Endothelial cell of umbilical vein (primary cell): Measurements from ENCODE around the gene CD300C. TPM values are rescaled to one million over a fixed set of nuclear protein-coding genes. Genes with fewer than 3 reads are reported as not detected.

Experiments used
- BruUV-seq: library from RNA; stranded (reverse); fragments of 400-500 nt; replicated peaks from 2 replicates; lab custom pipeline; 2021; lab: Mats Ljungman, UMichigan
- CTCF ChIA-PET: fragments of 300-600, 350-600 bp; sonication (Branson Sonifier 250); formaldehyde crosslinking; loops from one replicate; lab custom pipeline; 2021; ENCODE audit warnings: antibody characterized with exemption, inconsistent platforms; lab: Charles Lee
- POLR2A ChIA-PET: fragments of 300-600, 350-600 bp; sonication (Branson Sonifier 250); formaldehyde crosslinking; loops from one replicate; lab custom pipeline; 2021; ENCODE audit warnings: antibody characterized with exemption, inconsistent platforms; lab: Charles Lee
- DNase-seq: peaks from one replicate; pipeline ENCODE4 v3.0.0-alpha.2; 2011; ENCODE audit warnings: low read depth, low spot score
- FAIRE-seq: peaks from 2 replicates; lab custom pipeline; 2011; peaks lifted over from hg19 to GRCh38; lab: Jason Lieb, UNC
- H2AFZ ChIP-seq: 2 replicates; pipeline ENCODE4 v1.6.0; 2012; ENCODE audit warnings: low read depth, low read length, control low read depth, inconsistent platforms
- H3K27ac ChIP-seq: 2 replicates; pipeline ENCODE4 v1.5.1; 2011; ENCODE audit warnings: low read depth, mild to moderate bottlenecking, control low read depth, low read length, moderate library complexity; ENCODE audit not compliant: insufficient read depth
- H3K27me3 ChIP-seq, 2 experiments: 2 replicates each; pipeline versions ENCODE4 v1.6.0 to v1.6.1; 2011; ENCODE audit warnings: low read length in 2 of 2, mixed read lengths in 1 of 2; ENCODE audit not compliant: control insufficient read depth in 2 of 2, insufficient read depth in 2 of 2
- H3K36me3 ChIP-seq, 2 experiments: 2 replicates in 1 of 2; 3 replicates in 1 of 2; pipeline ENCODE4 v1.5.1; 2011; ENCODE audit warnings: low read length in 2 of 2, mild to moderate bottlenecking in 1 of 2, moderate library complexity in 1 of 2; ENCODE audit not compliant: control insufficient read depth in 2 of 2, insufficient read depth in 2 of 2; ENCODE audit errors: extremely low read depth in 1 of 2
- H3K4me1 ChIP-seq: 3 replicates; pipeline ENCODE4 v1.5.1; 2011; ENCODE audit warnings: mild to moderate bottlenecking, low read length; ENCODE audit not compliant: control insufficient read depth, insufficient read depth; ENCODE audit errors: extremely low read depth
- H3K4me2 ChIP-seq: 2 replicates; pipeline ENCODE4 v1.6.1; 2011; ENCODE audit warnings: low read length, control low read depth, mixed read lengths; ENCODE audit not compliant: insufficient read depth
- H3K4me3 ChIP-seq, 3 experiments: fragments of 200-600 bp in 1 of 3; sonication (generic), shearing (Covaris generic) in 1 of 3; replicated peaks in 1 of 3; 2 replicates each; pipeline ENCODE4 v1.5.1; 2011 to 2016; ENCODE audit warnings: control low read depth in 3 of 3, low read length in 3 of 3, mild to moderate bottlenecking in 2 of 3, inconsistent platforms in 1 of 3, low read depth in 1 of 3, moderate library complexity in 1 of 3; ENCODE audit not compliant: insufficient read depth in 1 of 3
- H3K79me2 ChIP-seq: 2 replicates; pipeline ENCODE4 v1.6.0; 2012; ENCODE audit warnings: low read length, inconsistent platforms; ENCODE audit not compliant: control insufficient read depth, insufficient read depth
- H3K9ac ChIP-seq: replicated peaks from 2 replicates; pipeline ENCODE3; 2011; ENCODE audit warnings: low read length, control low read depth; ENCODE audit not compliant: insufficient read depth; ENCODE audit errors: extremely low read depth
- H3K9me1 ChIP-seq: replicated peaks from 3 replicates; pipeline ENCODE4 v1.6.0; 2011; ENCODE audit warnings: mild to moderate bottlenecking, low read length; ENCODE audit not compliant: control insufficient read depth, insufficient read depth; ENCODE audit errors: extremely low read depth
- H3K9me3 ChIP-seq: replicated peaks from 2 replicates; pipeline ENCODE4 v1.5.1; 2012; ENCODE audit warnings: low read length, inconsistent platforms; ENCODE audit not compliant: control insufficient read depth, insufficient read depth
- H4K20me1 ChIP-seq: replicated peaks from 2 replicates; pipeline ENCODE3; 2011; ENCODE audit warnings: mild to moderate bottlenecking, low read length; ENCODE audit not compliant: control insufficient read depth, insufficient read depth; ENCODE audit errors: extremely low read depth
- CTCF ChIP-seq, 2 donors: IDR thresholded peaks; 1 replicate in 1 of 2; 2 replicates in 1 of 2; pipeline ENCODE4 v1.5.1; 2011; ENCODE audit warnings: low read length in 2 of 2, mild to moderate bottlenecking in 2 of 2, moderate library complexity in 2 of 2, control low read depth in 1 of 2, inconsistent platforms in 1 of 2, low read depth in 1 of 2; ENCODE audit not compliant: insufficient read depth in 1 of 2; ENCODE audit errors: extremely low read depth in 1 of 2
- EZH2 ChIP-seq: IDR thresholded peaks from 2 replicates; pipeline ENCODE4 v1.6.1; 2012; ENCODE audit warnings: borderline replicate concordance, low read depth, mild to moderate bottlenecking, moderate library complexity, low read length, inconsistent platforms; ENCODE audit not compliant: severe bottlenecking
- FOS ChIP-seq: IDR thresholded peaks from 2 replicates; pipeline ENCODE4 v1.6.1; 2011; ENCODE audit warnings: mild to moderate bottlenecking, low read length, moderate library complexity, borderline replicate concordance; ENCODE audit not compliant: insufficient read depth
- GATA2 ChIP-seq: IDR thresholded peaks from 2 replicates; pipeline ENCODE4 v1.7.0; 2011; ENCODE audit warnings: low read depth, mild to moderate bottlenecking, moderate library complexity, mixed read lengths, low read length; ENCODE audit not compliant: insufficient read length, insufficient read depth
- JUN ChIP-seq: IDR thresholded peaks from 2 replicates; pipeline ENCODE4 v1.6.1; 2011; ENCODE audit warnings: borderline replicate concordance, low read depth; ENCODE audit not compliant: insufficient read length, insufficient read depth
- POLR2AphosphoS5 ChIP-seq: IDR thresholded peaks from 2 replicates; pipeline ENCODE4 v1.6.1; 2012; ENCODE audit warnings: low read depth, mild to moderate bottlenecking, control low read depth, low read length, moderate library complexity; ENCODE audit not compliant: insufficient read depth
- dilution Hi-C: fragments of 300-500 bp; cut with MboI; formaldehyde crosslinking; loops from one replicate; pipeline ENCODE4 v1.15.0; 2019; ENCODE audit warnings: low sequenced_read_pairs; ENCODE audit not compliant: extremely low pct_ligation_motif_present
- intact Hi-C: fragments of 100-400 bp; cut with micrococcal nuclease; formaldehyde crosslinking; loops from one replicate; pipeline ENCODE4 v1.10.0; 2022
- polyA plus RNA-seq, 4 experiments: library from polyadenylated mRNA; depleted of rRNA in 3 of 4; stranded (reverse) in 3 of 4; unstranded in 1 of 4; fragments of >200 nt; gene quantifications; 2 replicates each; pipeline versions ENCODE4 v1.2.1 to v1.2.3, GENCODE V29; 2011 to 2012; ENCODE audit warnings: missing spikeins in 1 of 4
- total RNA-seq: library from RNA; stranded (reverse); gene quantifications from 2 replicates; pipeline ENCODE4 v1.2.3, GENCODE V29; 2021
- TF ChIP-seq, protein P1 (sequence below): IDR thresholded peaks from 2 replicates; pipeline ENCODE4 v1.6.1; 2011; ENCODE audit not compliant: insufficient read depth, insufficient read length

Gene CD300C
- total and polyA plus RNA-seq, 2 donors (not counting 3 experiments of a cell fraction or from before 2014, with no cell fraction given), result not detected

GRCh38 chr17:74521701-74522201, 24.2 kb downstream of the CD300C start:
- Histone ChIP-seq H4K20me1 (no peaks in the 10 kb centered on the region), H3K9me1 (no peaks in the 10 kb centered on the region), H3K36me3 (no peaks in the 10 kb centered on the region), H3K4me1 (no peaks in the 10 kb centered on the region), H3K27ac (no peak overlapping the region), H3K4me2 (no peak overlapping the region), H2AFZ (no peak overlapping the region), H3K27me3 (no peaks in the 10 kb centered on the region), H3K9me3 (peaks cover 2% of the 10 kb centered on the region), H3K4me3 (no peak overlapping the region), H3K79me2 (no peaks in the 10 kb centered on the region), H3K9ac (no peak overlapping the region)
- dilution Hi-C loops, result no loop called here
- no TSS peak for BruUV-seq
- FAIRE-seq (no peak), DNase-seq (no peak)
- CTCF ChIA-PET, result no interaction called here
- POLR2A ChIA-PET, result no interaction called here
- TF ChIP-seq JUN (no peak), FOS (no peak)
- intact Hi-C loops, result no loop called here

GRCh38 chr17:74520790-74521480, 25.0 kb downstream of the CD300C start:
- DNase-seq (no peak), FAIRE-seq (no peak)
- Histone ChIP-seq H3K9me3 (peaks cover 2% of the 10 kb centered on the region), H3K4me2 (no peak overlapping the region), H3K9ac (no peak overlapping the region), H4K20me1 (no peaks in the 10 kb centered on the region), H3K27ac (no peak overlapping the region), H2AFZ (no peak overlapping the region), H3K4me3 (no peak overlapping the region), H3K9me1 (no peaks in the 10 kb centered on the region), H3K4me1 (no peaks in the 10 kb centered on the region), H3K27me3 (no peaks in the 10 kb centered on the region), H3K79me2 (no peaks in the 10 kb centered on the region), H3K36me3 (no peaks in the 10 kb centered on the region)
- dilution Hi-C loops, result no loop called here
- POLR2A ChIA-PET, result no interaction called here
- intact Hi-C loops, result no loop called here
- CTCF ChIA-PET, result no interaction called here
- TF ChIP-seq CTCF (IDR thresholded peaks at IDR 0.05; ENCODE audit: extremely low read depth in 1 of 2, insufficient read depth in 1 of 2, low read depth in 1 of 2, low read length in 2 of 2), result no peak
- TF ChIP-seq, protein P1, sequence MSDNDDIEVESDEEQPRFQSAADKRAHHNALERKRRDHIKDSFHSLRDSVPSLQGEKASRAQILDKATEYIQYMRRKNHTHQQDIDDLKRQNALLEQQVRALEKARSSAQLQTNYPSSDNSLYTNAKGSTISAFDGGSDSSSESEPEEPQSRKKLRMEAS, result no peak
- TF ChIP-seq GATA2, result no peak
- no peak for TF ChIP-seq POLR2AphosphoS5
- TF ChIP-seq EZH2, result no peak
- BruUV-seq, result no TSS peak
